Fibroblast of skin of left biceps (primary cell): ENCODE results near the gene HSD17B12.
"Not testable (repeated sequence)": the region's sequence is repeated elsewhere in the genome, so short reads cannot be mapped to it uniquely, and the experiment has no call there.

Experiments
- DNase-seq, 2 experiments: peaks; one replicate each; pipeline ENCODE4 v3.0.0-alpha.2; 2013; ENCODE audit warnings: low read depth in 2 of 2

The HSD17B12 gene

DNA sequence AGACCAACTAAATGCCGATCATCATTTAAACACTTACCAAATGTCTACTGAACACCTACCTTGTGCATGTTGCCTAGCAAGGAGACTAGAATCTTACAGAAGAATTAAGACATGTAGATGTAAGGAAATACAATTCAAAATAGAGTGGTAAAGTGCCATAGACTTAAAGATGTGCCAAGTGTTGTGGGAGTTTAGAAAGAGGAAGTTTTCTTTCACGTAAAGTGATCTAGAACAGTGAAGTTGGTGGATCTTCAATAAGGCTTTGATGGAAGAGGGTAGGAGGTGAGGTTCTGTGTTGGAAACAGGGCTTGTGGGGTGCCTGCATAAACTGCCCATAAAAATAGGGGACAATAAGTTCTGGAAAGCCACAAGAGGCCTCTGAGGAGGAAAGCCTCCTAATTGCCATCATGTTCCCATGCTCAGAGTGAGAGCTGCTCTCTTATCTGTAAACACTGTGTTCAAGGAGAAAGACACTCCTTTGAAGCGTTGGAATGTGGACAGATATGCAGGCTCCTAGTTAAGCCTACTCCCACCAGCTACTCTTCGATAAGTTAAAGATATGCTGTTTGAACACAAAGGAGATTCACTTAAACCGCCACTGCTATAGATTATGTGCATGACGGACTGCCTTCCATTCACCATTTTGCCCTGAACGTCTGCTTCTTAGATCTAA lies 66.7 kb downstream of the HSD17B12 start:
- no peak for DNase-seq

GRCh38 chr11:43748095-43748494 lies 67.6 kb downstream of the HSD17B12 start:
- DNase-seq: no peak

GRCh38 chr11:43751726-43752125 lies 71.2 kb downstream of the HSD17B12 start:
- DNase-seq: no peak

- DNase-seq: no peak
These were observed 76.0 kb downstream of the HSD17B12 start for GRCh38 chr11:43756575-43756974.

GRCh38 chr11:43758927-43759326 lies 78.4 kb downstream of the HSD17B12 start:
- no peak for DNase-seq

DNA sequence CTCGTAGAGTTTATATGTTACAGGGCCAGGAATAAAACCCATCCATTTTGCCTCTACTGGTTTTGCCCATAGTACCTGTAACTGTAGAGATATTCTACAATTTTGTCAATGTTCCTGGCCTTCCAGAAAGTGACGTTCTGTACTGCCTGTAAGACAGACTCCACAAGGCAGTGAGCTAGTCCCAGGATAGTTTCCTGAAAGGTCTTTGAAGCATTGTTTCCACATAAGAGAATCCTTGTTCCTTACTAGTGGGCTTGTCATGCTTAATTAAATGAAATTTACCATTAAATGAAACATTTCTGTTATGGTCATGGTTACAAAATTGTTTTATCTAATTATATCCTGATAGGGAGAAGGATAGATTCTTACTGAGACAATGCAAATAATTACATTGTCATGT lies 80.4 kb downstream of the HSD17B12 start:
- DNase-seq: no peak

DNA sequence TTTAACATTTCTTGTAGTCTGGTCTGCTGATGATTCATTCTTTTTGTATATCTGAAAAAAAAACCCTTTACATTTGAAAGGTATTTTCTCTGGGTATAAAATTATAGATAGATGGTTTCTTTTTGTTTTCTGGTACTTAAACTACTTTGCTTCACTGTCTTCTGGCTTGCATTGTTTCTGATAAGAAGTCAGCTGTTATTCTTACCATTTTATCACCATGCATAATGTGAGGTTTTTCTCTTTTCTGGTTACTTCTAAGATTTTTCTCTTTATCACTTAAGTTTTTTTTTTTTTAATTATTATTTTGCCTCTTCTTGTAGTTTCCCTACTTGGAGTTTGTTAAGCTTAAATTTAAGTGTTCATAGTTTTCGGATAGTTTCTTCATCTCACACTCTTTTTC lies 84.7 kb downstream of the HSD17B12 start:
- DNase-seq: no peak

- not testable (repeated sequence) for DNase-seq
These were observed 88.1 kb downstream of the HSD17B12 start for GRCh38 chr11:43768654-43769053.

DNA sequence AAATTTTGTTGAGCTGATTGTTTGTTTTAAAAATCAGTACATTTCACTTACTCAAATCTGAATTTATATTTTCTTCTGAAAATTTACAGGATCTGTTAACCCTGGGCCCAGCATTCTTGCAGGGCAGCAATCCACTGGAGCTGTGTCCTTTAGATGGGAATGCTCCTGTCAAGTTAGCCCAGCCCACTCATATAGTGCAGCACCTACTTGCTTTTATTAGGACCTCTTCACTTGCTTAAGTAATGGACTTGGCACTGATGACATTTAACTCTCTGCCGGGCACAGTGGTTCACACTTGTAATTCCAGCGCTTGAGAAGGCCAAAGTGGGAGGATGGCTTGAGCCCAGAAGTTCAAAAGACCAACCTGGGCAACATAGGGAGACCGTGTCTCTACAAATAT lies 89.6 kb downstream of the HSD17B12 start:
- no peak for DNase-seq

DNA sequence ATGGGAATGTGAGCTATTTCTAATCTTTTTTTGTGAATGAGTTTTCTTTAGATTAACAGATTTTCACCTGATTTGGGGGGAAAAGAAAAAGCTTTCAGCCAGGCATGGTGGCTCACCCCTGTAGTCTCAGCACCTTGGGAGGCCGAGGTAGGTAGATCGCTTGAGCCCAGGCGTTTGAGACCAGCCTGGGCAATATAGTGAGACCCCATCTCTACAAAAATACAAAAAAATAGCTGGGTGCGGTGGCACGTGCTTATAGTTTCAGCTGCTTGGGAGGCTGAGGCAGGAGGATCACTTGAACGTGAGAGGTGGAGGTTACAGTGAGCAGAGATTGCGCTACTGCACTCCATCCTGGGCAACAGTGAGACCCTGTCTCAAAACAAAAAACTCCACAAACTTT lies 92.2 kb downstream of the HSD17B12 start:
- DNase-seq: no peak

DNA sequence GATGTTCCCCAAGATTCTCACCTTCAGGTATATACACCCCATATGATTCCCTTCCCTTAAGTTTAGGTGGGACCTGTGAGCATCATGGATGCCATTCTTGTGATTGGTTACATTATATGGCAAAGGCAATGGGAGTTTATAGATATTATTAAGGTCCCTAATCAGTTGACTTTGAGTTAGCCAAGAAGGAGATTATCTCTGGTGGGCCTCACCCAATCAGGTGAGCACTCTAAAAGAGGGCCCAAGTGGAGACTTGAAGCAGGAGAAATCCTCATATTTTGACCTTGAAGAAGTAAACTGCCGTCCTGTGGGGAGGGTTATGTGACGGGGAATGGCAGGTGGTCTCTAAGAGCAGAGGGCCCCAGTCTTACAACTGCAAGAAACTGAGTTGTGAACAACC lies 94.2 kb downstream of the HSD17B12 start:
- DNase-seq: no peak

DNA sequence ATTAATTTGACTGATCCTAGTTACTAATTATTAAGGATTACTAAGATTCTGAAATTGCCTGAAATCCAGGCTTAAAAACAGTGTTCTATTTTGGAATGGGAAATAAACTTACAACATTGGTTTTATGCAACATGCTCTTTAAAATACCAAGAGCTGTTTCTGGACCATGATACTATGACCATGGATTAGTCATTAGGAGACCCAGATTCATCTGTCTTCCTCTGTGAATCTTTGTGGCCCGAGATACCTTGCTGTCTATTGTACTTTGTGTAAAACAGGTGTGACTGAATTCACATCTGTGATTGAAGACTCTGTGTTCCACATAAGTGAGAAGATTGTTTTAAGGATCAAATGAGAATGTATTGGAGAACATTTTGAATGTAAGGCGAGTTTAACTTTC lies 98.8 kb downstream of the HSD17B12 start:
- DNase-seq: no peak

DNA sequence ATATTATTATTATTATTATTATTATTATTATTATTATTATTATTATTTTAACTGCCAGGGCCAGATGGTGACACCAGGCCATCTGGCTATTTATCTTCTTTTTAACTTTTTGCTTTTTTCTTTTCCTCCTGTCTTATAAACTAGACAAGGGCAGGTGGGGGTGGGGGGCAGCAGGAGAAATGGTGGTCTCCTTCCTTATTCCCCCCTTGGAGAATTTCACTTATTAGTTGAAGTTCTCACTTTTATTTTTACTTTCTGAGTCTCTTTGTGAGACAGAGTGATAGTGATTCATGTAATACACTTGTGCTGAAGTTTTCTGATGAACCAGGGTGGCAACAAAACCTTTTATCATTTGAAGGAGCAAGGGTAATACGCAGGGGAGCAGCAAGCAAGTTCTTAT lies 103.8 kb downstream of the HSD17B12 start:
- no peak for DNase-seq

- no peak for DNase-seq
These were observed 104.3 kb downstream of the HSD17B12 start for GRCh38 chr11:43784866-43785265.

- DNase-seq: no peak
These were observed 104.8 kb downstream of the HSD17B12 start for GRCh38 chr11:43785318-43785717.

GRCh38 chr11:43786016-43786415 lies 105.5 kb downstream of the HSD17B12 start:
- DNase-seq: no peak

GRCh38 chr11:43787824-43788223 lies 107.3 kb downstream of the HSD17B12 start:
- no peak for DNase-seq

DNA sequence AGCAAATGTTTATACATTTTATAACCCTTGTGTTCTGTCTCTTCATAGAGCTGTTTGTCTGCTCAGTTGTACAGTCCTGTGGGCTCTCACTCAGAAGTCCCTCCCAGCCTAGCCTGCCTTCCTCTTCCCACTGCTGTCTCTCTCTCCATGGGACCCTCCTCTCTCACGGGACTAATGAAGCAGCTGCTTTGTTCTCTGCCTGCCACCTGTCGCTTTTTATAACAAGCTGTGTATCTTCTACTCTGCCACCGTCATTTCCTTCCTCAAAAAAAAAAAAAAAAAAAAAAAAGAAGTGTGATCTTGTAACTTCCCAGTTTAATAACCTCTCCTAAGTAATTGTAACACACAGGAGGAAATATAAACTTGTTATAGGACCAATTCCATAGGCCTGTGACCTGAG lies 107.9 kb downstream of the HSD17B12 start:
- DNase-seq: no peak

DNA sequence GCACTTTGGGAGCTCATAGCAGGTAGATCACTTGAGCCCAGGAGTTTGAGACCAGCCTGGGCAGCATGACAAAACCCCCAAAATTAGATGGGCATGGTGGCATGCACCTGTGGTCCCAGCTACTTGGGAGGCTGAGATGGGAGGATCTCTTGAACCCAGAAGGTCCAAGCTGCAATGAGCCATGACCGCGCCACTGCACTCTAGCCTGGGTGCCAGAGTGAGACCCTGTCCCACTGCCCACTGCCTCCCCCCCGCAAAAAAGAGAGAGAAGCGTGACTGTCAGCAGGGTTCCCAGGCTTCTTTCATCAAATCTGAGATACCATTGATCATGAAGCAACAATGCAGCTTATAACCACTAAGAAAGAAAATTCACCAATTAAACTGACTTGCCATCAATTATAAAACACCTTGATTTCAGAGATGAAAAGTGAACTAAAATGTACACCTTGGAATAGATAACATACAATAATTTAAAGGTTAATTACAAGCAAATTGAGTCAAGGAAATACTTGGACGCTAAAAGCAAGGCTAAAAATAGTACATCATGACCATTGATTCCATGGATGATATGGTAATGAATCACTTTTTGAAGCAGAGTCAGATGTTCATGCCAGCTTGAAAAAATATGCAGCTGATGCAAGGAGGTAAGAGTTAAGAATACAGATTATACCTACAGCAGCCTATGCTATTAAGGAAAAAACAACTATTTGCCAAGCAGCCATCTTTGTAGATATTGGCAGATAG lies 109.3 kb downstream of the HSD17B12 start:
- peak; percentile 30 to 33 for DNase-seq

DNA sequence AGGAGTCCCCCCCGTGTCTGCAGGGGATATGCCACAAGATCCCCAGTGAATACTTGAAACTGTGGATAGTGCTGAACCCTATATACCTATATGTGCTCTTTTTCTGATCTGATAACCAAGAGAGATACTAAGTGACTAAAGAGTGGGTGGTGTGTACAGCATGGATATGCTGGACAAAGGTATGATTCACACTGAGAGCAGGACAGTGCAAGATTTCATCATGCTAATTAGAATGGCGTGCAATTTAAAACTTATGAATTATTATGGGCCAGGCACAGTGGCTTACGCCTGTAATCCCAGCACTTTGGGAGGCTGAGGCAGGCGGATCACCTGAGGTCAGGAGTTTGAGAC lies 109.9 kb downstream of the HSD17B12 start:
- peak in 1 of 2 experiments; percentile 6 for DNase-seq

DNA sequence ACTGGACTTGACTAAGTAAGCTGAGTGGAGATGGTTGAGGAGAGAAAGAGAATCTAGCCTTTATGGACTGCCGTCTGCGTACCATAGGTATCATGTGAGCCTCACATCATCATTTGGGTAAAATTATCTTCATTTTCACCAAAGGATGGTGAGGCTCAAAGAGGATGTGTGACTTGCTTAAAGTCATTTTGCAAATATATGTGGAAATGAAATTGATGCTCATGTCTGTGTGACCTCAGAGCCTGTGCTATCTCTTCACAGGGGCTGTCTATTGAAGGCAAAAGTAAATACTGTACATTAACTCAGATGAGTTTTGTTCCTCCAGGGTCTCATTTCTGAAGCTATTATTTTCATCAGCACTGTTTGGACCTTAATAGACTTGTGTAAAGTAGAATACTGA lies 116.8 kb downstream of the HSD17B12 start:
- DNase-seq: no peak

GRCh38 chr11:43797866-43798265 lies 117.3 kb downstream of the HSD17B12 start:
- no peak for DNase-seq

- no peak for DNase-seq
These were observed 122.0 kb downstream of the HSD17B12 start for GRCh38 chr11:43802509-43802908.

GRCh38 chr11:43803766-43804165 lies 123.2 kb downstream of the HSD17B12 start:
- no peak for DNase-seq
